GM19468 (cell line): Measurements from ENCODE around the gene SHISA7.

Source experiments
- ATAC-seq: cut with Tn5 transposase; IDR thresholded peaks from one replicate; pipeline ENCODE4 v1.9.1; 2021; ENCODE audit warnings: mild to moderate bottlenecking, moderate library complexity, moderate number of reproducible peaks; ENCODE audit not compliant: unreplicated experiment; ENCODE audit errors: extremely low read depth

Gene SHISA7

DNA sequence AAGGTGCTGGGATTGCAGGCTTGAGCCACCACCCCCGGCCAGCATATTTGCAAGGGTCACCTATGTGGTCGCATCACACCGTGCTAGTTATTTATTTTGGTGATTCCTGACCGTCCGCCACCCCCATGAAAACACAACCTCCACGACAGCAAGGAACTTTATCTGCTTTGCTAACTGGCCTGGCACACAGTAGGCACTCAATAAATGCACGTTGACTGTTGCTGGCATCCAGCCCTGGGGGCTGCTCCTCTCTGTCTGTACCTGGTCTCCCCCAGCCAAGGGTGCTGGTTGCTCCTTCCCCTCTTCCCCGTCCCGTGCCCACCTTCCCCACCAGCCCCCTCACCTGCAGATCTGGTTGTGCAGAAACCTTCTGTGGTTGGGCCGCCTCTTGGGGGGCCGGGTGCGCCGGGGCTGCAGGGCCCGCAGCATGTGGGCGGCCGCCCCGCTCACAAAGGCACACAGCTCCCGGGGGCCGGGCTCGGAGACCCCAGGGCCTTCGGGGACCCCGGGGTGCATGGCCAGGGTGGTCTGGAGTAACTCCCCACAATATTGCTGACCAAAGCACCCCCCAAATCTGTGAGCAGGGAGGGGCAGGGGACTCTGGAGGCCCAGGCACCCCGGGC lies 21.1 kb upstream of the SHISA7 start:
- no peak for ATAC-seq

DNA sequence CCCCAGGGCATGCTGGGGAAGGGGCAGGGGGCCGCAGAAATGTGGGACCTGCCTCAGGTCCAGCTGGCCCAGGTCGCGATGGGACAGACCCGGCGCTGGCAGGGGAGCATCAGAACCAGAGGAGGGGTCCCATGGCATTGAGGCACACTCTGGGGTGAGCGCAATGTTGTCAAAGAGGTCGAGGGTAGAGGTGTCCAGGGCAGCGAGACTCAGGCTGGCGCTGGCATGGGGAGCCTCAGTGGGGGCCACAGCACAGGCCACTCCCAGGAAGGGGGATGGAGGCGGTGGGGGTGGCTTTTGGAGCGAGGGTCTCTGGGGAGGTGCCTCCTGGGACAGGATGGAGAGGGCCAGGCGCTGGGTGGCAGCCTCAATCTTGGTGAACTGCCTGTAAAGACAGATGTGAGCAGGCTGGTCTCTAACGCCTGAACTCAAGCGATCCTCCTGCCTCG lies 20.5 kb upstream of the SHISA7 start:
- no peak for ATAC-seq

DNA sequence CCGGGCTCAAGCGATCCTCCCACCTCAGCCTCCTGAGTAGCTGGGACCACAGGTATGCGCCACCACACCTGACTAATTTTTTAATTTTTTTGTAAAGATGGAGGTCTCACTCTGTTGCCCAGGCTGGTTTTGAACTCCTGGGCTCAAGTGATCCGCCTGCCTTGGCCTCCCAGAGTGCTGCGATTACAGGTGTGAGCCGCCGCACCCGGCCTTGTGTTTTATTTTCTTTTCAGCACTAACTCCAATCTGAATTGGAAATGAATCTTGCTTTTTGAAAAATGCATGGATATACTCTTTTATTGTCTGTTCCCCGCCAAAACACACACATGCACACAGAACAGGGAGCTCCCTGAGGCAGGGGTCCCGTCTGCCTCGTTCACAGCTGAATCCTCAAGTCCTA lies 19.6 kb upstream of the SHISA7 start:
- ATAC-seq: no peak

DNA sequence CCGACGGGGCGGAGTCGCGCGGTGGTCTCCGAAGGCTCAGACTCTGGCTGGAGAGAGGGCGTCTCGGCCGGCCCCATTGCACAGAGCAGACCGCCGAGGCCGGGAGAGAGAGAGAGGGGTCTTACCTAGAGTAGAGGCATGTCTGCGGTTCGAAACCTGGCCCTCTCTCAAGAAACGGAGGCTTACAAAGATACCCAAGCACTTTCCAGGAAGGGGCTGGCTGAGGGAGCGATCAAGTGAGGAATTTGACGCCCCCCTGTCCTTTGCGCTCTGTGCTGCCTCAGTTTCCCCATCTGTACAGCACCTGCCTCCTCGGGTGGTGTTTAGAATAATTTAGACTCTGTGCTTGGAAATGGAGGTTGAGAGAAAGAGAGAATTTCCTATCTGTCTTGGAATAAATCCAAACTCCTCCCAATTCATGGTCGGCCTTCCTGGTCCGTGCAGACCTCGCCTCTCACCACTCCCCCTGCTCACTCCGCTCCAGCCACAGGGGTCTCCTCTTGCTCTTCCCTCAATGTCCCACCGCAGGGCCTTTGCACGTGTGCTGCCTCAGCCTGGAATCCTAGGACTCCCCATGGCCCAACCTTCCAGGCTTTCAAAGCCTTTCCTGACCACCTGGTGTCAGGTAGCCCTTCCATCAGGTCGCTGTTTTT lies 19.0 kb upstream of the SHISA7 start:
- no peak for ATAC-seq

DNA sequence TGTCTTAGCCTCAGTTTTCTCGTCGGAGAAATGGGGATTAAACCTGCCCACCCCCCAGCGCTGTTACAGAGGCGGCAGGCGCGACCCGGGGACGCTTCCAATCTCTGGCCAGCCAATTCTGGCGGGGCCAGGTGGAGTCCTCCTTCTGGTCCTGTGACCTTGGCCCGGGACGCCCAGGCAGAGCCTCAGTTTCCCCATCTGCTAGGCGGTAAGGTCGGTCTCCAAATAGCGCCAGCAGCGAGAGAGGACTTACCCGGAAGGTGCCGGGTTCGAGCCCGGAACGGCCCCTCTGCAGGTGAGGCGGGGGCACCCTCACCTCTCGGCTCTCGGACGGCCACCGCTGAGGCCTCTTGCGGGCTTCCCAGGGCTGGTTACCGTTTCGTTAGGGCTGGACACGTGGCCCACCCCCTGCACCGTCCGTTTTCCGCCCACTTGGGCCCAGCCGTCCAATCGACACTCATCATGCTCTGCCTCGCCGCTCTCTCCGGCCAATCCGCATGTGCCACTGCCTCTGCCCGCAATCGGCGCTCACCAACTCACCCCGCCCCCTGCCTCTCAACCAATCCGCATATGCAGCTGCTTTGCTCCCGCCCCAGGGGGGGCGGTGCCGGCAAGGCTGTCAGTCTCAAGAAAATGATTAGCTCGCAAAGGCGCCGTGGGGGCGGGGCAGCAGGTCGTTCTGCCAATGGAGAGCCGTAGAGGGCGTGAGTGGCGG lies 18.3 kb upstream of the SHISA7 start, which contains the start of gene ISOC2:
Gene ISOC2 (minus strand): TSS at position 384 of the 715 bp plus-strand sequence. CDS start 5,156 bp downstream, outside the sequence.
- ATAC-seq: peak; percentile 84

DNA sequence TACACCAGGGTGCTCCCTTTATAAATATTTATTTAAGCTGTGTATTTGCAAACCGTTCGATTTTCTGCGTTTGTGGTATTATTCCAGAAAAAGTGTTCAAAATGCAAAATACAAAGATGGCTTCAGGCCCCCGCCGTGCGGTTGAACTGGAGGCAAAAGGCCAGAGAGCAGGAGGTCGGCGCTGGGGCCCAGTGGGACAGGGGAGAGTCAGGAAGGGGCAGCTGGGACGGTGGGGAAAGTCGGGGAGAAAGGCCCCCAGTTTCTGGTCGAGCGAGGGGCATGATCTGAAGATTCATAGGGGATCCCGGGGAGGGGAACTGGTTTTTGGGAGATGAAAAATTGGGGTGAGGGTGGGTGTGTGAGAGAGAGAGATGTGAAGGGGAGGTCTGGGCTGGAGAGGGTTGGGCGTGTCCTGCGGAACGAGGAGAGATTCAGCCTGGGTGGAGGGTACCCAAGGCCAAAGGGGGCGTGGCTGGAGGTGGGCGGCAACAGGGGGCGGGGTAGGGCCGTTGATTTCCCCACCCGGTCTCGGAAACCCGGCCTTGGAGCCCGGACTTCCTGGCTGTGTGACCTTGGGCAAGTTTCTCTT lies 17.7 kb upstream of the SHISA7 start:
- ATAC-seq: no peak

DNA sequence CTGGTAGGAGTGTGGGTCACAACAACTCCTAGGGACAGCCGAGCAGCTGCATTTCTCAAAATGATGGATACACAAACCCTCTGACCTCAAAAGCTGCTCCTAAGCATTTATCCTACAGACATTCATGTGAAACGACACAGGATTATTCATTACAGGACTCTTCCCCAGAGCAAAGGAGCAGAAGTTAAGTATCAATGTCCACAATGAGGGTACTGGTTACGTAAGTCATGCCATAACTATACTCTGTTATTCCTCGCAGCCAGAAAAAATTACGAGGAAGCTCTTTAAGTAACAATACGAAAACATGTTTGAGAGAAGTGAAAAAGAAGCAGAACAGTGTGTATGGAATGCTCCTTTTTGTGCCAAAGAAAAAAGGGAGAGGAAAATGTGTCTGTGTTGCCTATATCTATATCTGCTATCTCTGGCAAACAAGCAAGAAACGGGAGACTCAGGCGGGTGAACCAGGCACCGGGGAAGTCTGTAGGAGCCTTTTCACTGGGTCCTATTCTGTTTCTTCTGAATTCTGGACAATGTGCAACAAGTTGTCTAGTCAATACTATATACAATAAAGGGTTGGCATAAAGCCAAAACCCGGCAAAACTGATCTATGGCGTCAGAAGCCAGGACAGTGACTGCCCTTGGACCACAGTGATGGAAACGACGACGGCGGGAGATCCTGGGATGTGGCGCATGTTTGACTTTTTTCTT lies 17.0 kb upstream of the SHISA7 start:
- ATAC-seq: no peak

DNA sequence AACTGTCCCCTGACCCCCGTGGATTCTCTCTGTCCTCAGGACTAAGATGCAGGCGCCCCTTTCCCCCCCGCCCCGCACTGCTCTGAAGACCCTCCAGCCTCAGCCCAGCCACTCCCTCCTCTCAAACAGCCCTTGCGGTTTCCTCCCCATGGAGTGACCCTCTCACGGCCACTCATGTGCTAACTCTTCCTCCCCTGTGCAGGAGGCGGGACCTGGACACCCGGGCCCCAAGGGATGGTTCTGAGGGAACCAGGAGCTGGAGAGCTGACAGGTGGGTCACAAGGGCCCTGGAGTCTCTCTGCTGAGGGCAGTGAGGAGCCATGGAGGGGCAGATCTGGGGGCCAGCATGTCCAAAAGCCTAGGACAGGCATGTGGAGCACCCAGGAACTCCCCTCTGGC lies 16.4 kb upstream of the SHISA7 start:
- ATAC-seq: no peak

DNA sequence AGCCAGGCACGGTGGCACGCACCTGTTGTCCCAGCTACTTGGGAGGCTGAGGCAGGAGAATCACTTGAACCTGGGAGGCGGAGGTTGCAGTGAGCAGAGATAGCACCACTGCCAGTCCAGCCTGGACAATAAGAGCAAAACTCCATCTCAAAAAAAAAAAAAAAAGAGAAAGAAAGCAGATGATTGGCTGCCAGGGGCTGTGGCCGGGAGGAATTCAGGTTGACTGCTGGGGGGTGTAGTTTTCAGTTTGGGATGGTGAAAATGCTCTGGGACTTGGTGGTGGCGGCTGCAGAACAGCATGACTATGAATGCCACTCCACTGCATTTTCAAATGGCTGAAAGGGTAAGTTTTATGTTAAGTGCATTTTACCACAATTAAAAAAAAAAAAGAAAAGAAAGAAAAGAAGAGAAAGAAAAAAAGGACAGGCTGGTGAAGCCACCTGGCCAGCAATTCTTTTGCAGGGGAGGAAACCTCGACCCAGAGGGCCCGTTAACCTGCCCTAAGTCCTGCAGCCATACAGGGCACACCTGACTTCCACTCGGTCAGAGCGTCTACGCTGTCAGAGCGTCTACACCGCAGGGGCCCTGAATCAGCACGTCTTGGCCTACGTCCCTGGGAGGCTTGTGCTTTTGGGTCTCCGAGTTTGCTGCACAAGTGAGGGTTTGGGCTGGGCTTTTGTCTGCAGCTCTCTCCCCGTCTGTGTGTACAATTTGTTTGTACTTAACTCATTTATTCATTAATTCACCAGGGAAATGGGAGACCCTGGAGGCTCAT lies 14.8 kb upstream of the SHISA7 start:
- no peak for ATAC-seq

DNA sequence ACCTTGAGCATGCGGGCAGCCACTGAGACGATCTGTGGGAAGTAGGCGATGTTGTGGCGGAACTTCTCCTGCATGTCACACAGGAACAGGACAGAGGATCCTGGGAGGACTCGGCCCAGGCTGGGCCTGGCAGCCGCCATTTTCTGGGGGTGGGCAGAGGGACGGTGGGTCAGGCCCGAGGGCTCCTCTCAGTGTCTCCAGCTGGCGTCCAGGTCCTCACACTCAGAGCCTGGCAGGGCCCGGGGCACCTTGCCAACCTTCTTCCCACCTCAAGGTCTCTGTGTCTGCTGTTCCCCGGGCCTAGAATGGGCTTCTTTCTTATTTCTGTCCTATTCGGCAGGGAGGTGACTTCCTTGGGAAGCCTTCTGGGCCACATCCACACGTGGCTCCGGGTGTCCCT lies 13.2 kb upstream of the SHISA7 start:
- ATAC-seq: no peak

DNA sequence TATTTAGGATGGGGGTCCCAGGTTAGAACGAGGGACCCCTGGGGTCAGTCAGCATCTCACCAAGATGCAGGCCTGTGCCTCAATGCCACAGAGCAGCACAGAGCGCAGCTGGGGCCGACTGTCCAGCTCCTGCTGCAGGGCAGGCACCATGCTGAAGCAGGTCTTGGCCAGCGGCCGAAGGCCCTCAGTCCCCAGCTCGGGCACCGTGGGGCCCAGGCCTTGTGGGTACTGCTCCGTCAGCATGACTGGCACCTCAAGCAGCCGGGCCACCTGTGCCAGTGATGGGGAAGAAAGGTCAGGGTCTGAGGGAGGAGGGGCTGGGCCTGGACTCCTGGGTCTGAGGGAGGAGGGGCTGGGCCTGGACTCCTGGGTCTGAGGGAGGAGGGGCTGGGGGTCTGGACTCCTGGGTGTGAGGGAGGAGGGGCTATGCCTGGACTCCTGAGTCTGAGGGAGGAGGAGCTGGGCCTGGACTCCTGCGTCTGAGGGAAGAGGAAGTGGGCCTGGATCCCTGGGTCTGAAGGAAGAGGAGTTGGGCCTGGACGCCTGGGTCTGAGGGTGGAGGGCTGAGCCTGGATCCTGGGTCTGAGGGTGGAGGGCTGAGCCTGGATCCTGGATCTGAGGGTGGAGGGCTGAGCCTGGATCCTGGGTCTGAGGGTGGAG lies 12.6 kb upstream of the SHISA7 start:
- ATAC-seq: no peak

DNA sequence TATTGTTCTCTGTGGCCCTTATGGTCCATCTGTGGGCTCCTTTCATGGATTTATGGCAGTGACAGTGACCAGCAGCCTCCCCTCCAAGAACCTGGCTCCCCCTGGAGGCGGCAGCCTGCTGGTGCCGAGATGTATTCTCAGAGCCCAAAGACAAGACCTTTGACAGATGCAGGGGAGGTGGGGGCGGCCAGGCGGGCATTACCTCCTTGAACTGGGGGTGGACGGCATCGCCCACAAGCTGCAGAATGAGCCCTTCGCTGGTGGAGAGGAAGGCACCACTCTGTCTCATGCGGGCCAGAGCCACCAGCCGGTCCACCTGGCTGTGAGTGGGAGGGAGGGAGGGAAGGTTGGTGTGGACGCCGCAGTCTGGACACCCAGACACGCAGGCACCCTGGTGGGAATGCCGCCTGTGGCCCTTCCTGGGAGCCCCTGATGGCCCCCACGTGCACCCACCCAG lies 11.7 kb upstream of the SHISA7 start:
- ATAC-seq: no peak

DNA sequence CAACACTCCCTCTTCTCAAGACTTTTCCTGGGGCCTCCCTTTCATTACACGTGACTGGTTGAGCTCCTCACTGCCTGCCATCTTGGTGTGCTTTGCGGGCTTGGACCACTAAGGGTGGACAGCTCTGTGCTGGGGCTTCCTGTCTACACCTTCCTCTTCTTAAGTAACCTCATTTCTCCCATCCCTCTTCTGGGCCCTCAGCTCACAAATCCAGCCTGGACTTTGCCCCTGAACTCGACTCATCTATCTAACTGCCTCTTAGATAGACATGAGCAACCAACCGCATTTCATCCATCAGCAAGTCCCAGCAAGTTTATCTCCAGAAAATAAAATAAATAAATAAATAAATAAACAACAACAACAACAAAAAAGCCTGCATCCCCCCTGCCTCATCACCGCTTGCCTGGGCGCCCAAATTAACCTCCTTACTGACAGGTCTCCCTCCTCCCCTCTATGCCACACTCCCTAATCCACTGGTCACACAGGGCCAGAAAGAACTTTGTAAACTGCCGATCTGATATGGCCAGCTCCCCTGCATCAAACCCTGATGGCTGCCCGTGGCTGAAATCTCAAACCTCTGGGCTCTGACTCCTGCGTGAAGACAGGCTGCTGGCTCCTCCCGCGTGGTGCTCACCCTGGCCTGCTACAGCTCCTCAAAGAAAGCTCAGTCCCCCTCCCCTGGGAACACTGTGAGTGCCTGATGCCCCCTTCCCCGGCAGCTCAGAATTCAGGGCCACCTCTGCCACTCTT lies 10.6 kb upstream of the SHISA7 start:
- no peak for ATAC-seq

DNA sequence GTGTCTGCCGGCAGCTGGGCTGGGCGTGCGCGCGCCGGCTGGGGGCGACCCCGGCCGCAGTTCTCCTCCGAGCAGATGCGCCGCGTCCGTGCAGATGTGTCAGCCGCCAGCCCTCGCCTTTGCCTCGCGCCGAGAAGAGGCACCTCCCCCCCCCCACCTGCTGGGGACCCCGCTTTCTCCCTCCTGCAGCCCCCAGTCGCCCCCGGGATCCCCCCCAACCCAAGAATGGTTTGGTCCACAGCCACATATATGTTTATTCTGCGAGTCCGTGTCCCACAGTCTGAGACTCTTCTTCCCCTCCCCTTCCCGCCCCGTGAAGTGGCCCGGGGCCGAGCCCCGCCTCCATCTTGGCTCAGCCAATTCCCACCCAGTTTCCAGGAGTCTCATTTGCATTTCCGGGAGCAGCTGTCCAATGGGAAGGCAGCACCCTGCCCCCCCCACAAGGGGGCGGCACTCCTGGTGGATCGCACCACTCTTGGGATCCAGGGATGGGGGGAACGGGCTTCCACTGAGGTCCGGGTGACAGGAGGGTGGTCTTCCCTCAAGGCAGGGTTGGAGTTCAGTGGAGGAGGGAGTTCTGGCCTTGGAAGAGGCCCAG lies 9.7 kb upstream of the SHISA7 start:
- ATAC-seq: no peak

DNA sequence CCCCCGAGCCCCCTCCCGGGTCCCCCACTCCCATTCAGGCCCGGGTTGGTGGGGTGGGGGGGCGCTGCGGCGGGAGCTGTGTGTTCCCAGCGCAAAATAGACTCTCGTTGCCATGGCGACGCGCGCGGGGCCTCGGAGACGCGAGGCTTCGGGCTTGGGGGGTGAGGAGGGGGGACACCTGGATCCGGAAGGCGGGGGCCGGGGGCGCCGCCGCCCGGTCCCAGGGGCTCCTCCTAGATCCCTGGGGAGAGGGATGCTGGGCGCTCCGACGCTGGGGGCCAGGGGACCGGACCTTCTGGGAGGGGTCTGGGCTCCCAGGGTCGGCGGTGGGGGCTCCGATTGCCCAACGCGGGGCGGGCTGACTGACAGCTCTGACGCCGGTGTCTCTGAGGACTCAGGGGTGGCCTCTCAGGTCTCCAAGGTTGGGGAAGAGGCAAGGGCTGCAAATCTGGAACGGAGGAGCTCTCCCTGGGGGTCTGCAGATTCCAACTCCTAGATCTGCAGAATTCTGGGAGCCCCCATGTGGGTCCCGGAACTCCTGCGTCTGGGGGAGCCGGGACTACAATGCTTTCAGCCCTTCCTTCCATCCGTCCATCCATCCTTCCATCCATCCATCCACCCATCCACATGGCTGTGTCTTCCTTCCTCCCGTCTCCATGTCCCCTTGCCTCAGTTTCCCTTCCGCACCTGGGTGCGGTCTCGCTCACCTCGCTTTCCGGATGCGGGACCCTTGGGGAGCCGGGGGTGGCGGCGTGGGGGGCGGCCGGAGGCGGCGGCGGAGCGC lies 9.1 kb upstream of the SHISA7 start:
- no peak for ATAC-seq

DNA sequence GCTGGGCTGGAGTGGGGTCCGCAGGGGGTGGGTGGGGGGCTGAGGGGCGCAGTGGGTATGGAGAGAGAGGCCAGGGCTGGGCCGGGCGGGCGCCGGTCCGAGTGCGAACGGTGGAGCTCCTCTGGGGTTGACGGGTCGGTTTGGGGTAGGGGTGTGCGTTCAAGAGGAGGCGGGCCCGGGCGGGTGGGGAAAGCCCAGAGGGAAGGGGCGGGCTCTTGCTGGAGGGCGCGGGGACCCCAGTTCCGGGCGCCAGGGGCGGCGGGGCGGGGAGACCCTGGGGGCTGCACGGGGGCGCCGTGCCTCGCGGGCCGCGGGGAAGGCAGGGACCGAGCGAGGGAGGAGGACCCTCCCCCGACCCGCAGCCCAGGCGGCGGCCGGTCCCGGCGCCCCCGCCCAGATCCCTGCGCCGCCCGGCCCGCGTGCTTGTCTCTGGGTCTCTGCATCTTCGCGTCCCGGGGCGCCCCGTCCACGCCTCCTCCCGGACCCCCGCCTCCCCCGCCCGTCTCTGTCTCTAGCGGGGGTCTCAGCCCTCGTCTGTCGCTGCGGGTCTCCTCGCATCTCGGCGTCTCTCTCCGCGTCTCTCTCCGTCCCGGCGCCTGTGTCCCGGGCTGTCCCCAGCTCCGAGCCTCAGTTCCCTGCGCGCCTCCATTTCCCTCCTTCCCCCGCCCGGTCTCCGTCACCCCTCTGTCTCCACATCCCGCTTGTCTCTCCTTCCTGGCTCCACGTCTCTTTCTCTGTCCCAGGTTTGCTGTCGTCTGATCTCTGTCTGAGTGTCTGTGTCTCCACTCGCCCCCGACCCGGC lies 8.3 kb upstream of the SHISA7 start:
- ATAC-seq: no peak
